ENCODE measurements around the gene PAWR. TPM values are rescaled to one million over a fixed set of nuclear protein-coding genes. Genes with fewer than 3 reads are reported as not detected.
A peak's percentile ranks its signal among the peaks of the same experiment; 100 is the strongest.

Gene PAWR
- total RNA-seq, 1 donor from 2014 or later = 204 TPM

GRCh38 chr12:79637093-79637492 is 53.7 kb downstream of the PAWR start:
- TF ChIP-seq CTCF (IDR thresholded peaks at IDR 0.05; ENCODE audit: insufficient read depth, low read depth, low read length) (no peak), EZH2 (IDR thresholded peaks at IDR 0.05; ENCODE audit: insufficient read depth, low read length) (no peak)
- no peak for DNase-seq (ENCODE audit: low read depth)
- Histone ChIP-seq H2AFZ (ENCODE audit: low read depth, low read length) (no peak overlapping the region), H3K9me3 (ENCODE audit: insufficient read depth, low read depth, low read length) (no peaks in the 10 kb centered on the region), H3K79me2 (ENCODE audit: insufficient read depth, low read length) (peaks cover 97% of the 10 kb centered on the region), H3K27ac (ENCODE audit: low read depth, low read length) (no peak overlapping the region), H3K36me3 (ENCODE audit: insufficient read depth, low read length) (no peaks in the 10 kb centered on the region), H3K4me2 (ENCODE audit: low read length) (no peak overlapping the region), H3K27me3 (ENCODE audit: insufficient read depth, low read length) (no peaks in the 10 kb centered on the region), H3K9ac (ENCODE audit: low read length) (no peak overlapping the region), H3K4me1 (ENCODE audit: insufficient read depth, low read length) (peaks cover 10% of the 10 kb centered on the region), H3K4me3 (ENCODE audit: insufficient read depth, low read depth, low read length) (no peak overlapping the region), H4K20me1 (ENCODE audit: insufficient read depth, low read length) (peaks cover 49% of the 10 kb centered on the region)
- FAIRE-seq = no peak
- no peak overlapping the region for H3K4me3 Mint-ChIP-seq (ENCODE audit: unreplicated experiment)
- H3K27ac Mint-ChIP-seq (ENCODE audit: unreplicated experiment) = no peak overlapping the region
- peaks cover 16% of the 10 kb centered on the region for H3K4me1 Mint-ChIP-seq (ENCODE audit: low read depth, unreplicated experiment)
- no peaks in the 10 kb centered on the region for H3K27me3 Mint-ChIP-seq (ENCODE audit: low read depth, unreplicated experiment)
- peaks cover 4% of the 10 kb centered on the region for H3K36me3 Mint-ChIP-seq (ENCODE audit: low read depth, unreplicated experiment)
- H3K9me3 Mint-ChIP-seq (ENCODE audit: unreplicated experiment) = no peaks in the 10 kb centered on the region

GRCh38 chr12:79635676-79636075 is 55.1 kb downstream of the PAWR start:
- Histone ChIP-seq H3K27ac (ENCODE audit: low read depth, low read length) (no peak overlapping the region), H3K9ac (ENCODE audit: low read length) (no peak overlapping the region), H3K4me3 (ENCODE audit: insufficient read depth, low read depth, low read length) (no peak overlapping the region), H3K36me3 (ENCODE audit: insufficient read depth, low read length) (no peaks in the 10 kb centered on the region), H3K27me3 (ENCODE audit: insufficient read depth, low read length) (no peaks in the 10 kb centered on the region), H3K9me3 (ENCODE audit: insufficient read depth, low read depth, low read length) (no peaks in the 10 kb centered on the region), H3K4me1 (ENCODE audit: insufficient read depth, low read length) (peaks cover 10% of the 10 kb centered on the region), H4K20me1 (ENCODE audit: insufficient read depth, low read length) (peaks cover 60% of the 10 kb centered on the region), H3K4me2 (ENCODE audit: low read length) (no peak overlapping the region), H3K79me2 (ENCODE audit: insufficient read depth, low read length) (peaks cover 95% of the 10 kb centered on the region), H2AFZ (ENCODE audit: low read depth, low read length) (no peak overlapping the region)
- H3K27me3 Mint-ChIP-seq (ENCODE audit: low read depth, unreplicated experiment) = no peaks in the 10 kb centered on the region
- no peak overlapping the region for H3K27ac Mint-ChIP-seq (ENCODE audit: unreplicated experiment)
- DNase-seq (ENCODE audit: low read depth) (no peak), FAIRE-seq (peak; percentile 17)
- TF ChIP-seq CTCF (IDR thresholded peaks at IDR 0.05; ENCODE audit: insufficient read depth, low read depth, low read length) = no peak
- no peak overlapping the region for H3K4me3 Mint-ChIP-seq (ENCODE audit: unreplicated experiment)
- H3K36me3 Mint-ChIP-seq (ENCODE audit: low read depth, unreplicated experiment) = peaks cover 4% of the 10 kb centered on the region
- H3K9me3 Mint-ChIP-seq (ENCODE audit: unreplicated experiment) = no peaks in the 10 kb centered on the region
- peaks cover 16% of the 10 kb centered on the region for H3K4me1 Mint-ChIP-seq (ENCODE audit: low read depth, unreplicated experiment)

GRCh38 chr12:79634957-79635471 is 55.8 kb downstream of the PAWR start:
- Histone ChIP-seq H3K4me2 (ENCODE audit: low read length) (no peak overlapping the region), H4K20me1 (ENCODE audit: insufficient read depth, low read length) (peaks cover 58% of the 10 kb centered on the region), H3K4me3 (ENCODE audit: insufficient read depth, low read depth, low read length) (no peak overlapping the region), H3K27me3 (ENCODE audit: insufficient read depth, low read length) (no peaks in the 10 kb centered on the region), H3K4me1 (ENCODE audit: insufficient read depth, low read length) (peaks cover 10% of the 10 kb centered on the region), H3K9me3 (ENCODE audit: insufficient read depth, low read depth, low read length) (no peaks in the 10 kb centered on the region), H3K9ac (ENCODE audit: low read length) (no peak overlapping the region), H3K36me3 (ENCODE audit: insufficient read depth, low read length) (no peaks in the 10 kb centered on the region), H2AFZ (ENCODE audit: low read depth, low read length) (no peak overlapping the region), H3K79me2 (ENCODE audit: insufficient read depth, low read length) (peaks cover 95% of the 10 kb centered on the region), H3K27ac (ENCODE audit: low read depth, low read length) (peak overlapping the region; percentile 0)
- DNase-seq (ENCODE audit: low read depth) = peak; percentile 79
- Mint-ChIP-seq H3K4me3 (ENCODE audit: unreplicated experiment) (no peak overlapping the region), H3K36me3 (ENCODE audit: low read depth, unreplicated experiment) (peaks cover under 1% of the 10 kb centered on the region), H3K4me1 (ENCODE audit: low read depth, unreplicated experiment) (peaks cover 16% of the 10 kb centered on the region), H3K27ac (ENCODE audit: unreplicated experiment) (no peak overlapping the region), H3K9me3 (ENCODE audit: unreplicated experiment) (no peaks in the 10 kb centered on the region), H3K27me3 (ENCODE audit: low read depth, unreplicated experiment) (no peaks in the 10 kb centered on the region)
- TF ChIP-seq CTCF (IDR thresholded peaks at IDR 0.05; ENCODE audit: insufficient read depth, low read depth, low read length) (no peak), EZH2 (IDR thresholded peaks at IDR 0.05; ENCODE audit: insufficient read depth, low read length) (no peak)
- peak; percentile 41 for FAIRE-seq
